Measurements from ENCODE around the gene FMN2. TPM values are rescaled to one million over a fixed set of nuclear protein-coding genes. Genes with fewer than 3 reads are reported as not detected.

The FMN2 gene
- total RNA-seq, 3 donors from 2014 or later = 0.80 to 4.2 (median 3.3) TPM

DNA sequence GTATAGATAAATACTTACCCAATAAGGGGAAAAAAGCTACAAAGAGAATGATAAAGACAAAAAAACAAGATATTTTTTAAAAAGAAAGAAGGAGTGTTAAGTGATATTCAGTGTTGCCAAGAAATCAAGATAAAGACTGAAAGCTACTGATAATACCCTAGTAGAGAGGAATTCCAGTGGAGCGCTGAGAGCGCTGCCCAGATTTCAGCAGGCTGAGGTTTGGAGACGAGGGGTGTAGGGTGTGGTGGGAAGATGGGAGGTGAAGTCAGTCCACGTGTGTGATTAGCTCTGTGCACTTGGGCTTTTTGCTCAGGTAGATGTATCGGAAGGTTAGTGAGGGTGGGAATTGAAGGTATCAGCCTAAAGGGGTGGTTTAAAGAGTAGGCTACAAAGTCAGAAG, 47.8 kb downstream of the FMN2 start:
- Histone ChIP-seq H3K9me3 (no peaks in the 10 kb centered on the region), H3K36me3 (no peaks in the 10 kb centered on the region), H3K27me3 (no peaks in the 10 kb centered on the region), H3K27ac (no peak overlapping the region), H3K4me3 (no peak overlapping the region), H3K4me1 (no peaks in the 10 kb centered on the region)
- no peak for TF ChIP-seq POLR2AphosphoS5 (IDR thresholded peaks at IDR 0.05)
- TF ChIP-seq POLR2A (IDR thresholded peaks at IDR 0.05) = no peak
- TF ChIP-seq, protein P1, sequence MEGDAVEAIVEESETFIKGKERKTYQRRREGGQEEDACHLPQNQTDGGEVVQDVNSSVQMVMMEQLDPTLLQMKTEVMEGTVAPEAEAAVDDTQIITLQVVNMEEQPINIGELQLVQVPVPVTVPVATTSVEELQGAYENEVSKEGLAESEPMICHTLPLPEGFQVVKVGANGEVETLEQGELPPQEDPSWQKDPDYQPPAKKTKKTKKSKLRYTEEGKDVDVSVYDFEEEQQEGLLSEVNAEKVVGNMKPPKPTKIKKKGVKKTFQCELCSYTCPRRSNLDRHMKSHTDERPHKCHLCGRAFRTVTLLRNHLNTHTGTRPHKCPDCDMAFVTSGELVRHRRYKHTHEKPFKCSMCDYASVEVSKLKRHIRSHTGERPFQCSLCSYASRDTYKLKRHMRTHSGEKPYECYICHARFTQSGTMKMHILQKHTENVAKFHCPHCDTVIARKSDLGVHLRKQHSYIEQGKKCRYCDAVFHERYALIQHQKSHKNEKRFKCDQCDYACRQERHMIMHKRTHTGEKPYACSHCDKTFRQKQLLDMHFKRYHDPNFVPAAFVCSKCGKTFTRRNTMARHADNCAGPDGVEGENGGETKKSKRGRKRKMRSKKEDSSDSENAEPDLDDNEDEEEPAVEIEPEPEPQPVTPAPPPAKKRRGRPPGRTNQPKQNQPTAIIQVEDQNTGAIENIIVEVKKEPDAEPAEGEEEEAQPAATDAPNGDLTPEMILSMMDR (IDR thresholded peaks at IDR 0.05) = no peak
- DNase-seq (ENCODE audit: low spot score in 2 of 2) = no peak
- intact Hi-C loops (cut with DNase I; ENCODE audit: low total_unique reads) = loop anchor here (10.0 kb wide), 1 partner anchor 875 kb away; no protein-coding TSS in a partner anchor

GRCh38 chr1:240145120-240145519, 53.4 kb downstream of the FMN2 start:
- no peaks in the 10 kb centered on the region for H3K36me3 ChIP-seq
- no peak overlapping the region for H3K4me3 ChIP-seq
- no peaks in the 10 kb centered on the region for H3K9me3 ChIP-seq
- H3K4me1 ChIP-seq = no peaks in the 10 kb centered on the region
- DNase-seq (ENCODE audit: low spot score in 2 of 2) = no peak
- TF ChIP-seq POLR2A (IDR thresholded peaks at IDR 0.05) = no peak
- TF ChIP-seq POLR2AphosphoS5 (IDR thresholded peaks at IDR 0.05) = no peak
- TF ChIP-seq, protein P1 (IDR thresholded peaks at IDR 0.05) = no peak
- H3K27ac ChIP-seq = no peak overlapping the region
- intact Hi-C loops (cut with DNase I; ENCODE audit: low total_unique reads) = no loop called here
- H3K27me3 ChIP-seq = no peaks in the 10 kb centered on the region

GRCh38 chr1:240148333-240148732, 56.6 kb downstream of the FMN2 start:
- Histone ChIP-seq H3K4me1 (no peaks in the 10 kb centered on the region), H3K4me3 (no peak overlapping the region), H3K36me3 (no peaks in the 10 kb centered on the region), H3K27ac (no peak overlapping the region), H3K27me3 (no peaks in the 10 kb centered on the region), H3K9me3 (no peaks in the 10 kb centered on the region)
- TF ChIP-seq, protein P1 (IDR thresholded peaks at IDR 0.05) = no peak
- no peak for TF ChIP-seq POLR2AphosphoS5 (IDR thresholded peaks at IDR 0.05)
- no peak for TF ChIP-seq POLR2A (IDR thresholded peaks at IDR 0.05)
- intact Hi-C loops (cut with DNase I; ENCODE audit: low total_unique reads) = no loop called here
- DNase-seq (ENCODE audit: low spot score in 2 of 2) = no peak

- Histone ChIP-seq H3K9me3 (no peaks in the 10 kb centered on the region), H3K27me3 (no peaks in the 10 kb centered on the region), H3K27ac (no peak overlapping the region), H3K4me3 (no peak overlapping the region), H3K36me3 (no peaks in the 10 kb centered on the region), H3K4me1 (no peaks in the 10 kb centered on the region)
- TF ChIP-seq POLR2AphosphoS5 (IDR thresholded peaks at IDR 0.05) (no peak), POLR2A (IDR thresholded peaks at IDR 0.05) (no peak)
- TF ChIP-seq, protein P1 (IDR thresholded peaks at IDR 0.05) = peak; percentile 14 to 62 (median 43)
- DNase-seq (ENCODE audit: low spot score in 2 of 2) = no peak
- intact Hi-C loops (cut with DNase I; ENCODE audit: low total_unique reads) = no loop called here
Measured at GRCh38 chr1:240149484-240150094, 57.9 kb downstream of the FMN2 start.

GRCh38 chr1:240151136-240151735, 59.6 kb downstream of the FMN2 start:
- intact Hi-C loops (cut with DNase I; ENCODE audit: low total_unique reads) = no loop called here
- no peak for DNase-seq (ENCODE audit: low spot score in 2 of 2)
- no peaks in the 10 kb centered on the region for H3K9me3 ChIP-seq
- no peaks in the 10 kb centered on the region for H3K27me3 ChIP-seq
- H3K27ac ChIP-seq = no peak overlapping the region
- TF ChIP-seq, protein P1 (IDR thresholded peaks at IDR 0.05) = no peak
- TF ChIP-seq POLR2AphosphoS5 (IDR thresholded peaks at IDR 0.05) (no peak), POLR2A (IDR thresholded peaks at IDR 0.05) (no peak)
- H3K4me1 ChIP-seq = no peaks in the 10 kb centered on the region
- no peak overlapping the region for H3K4me3 ChIP-seq
- H3K36me3 ChIP-seq = no peaks in the 10 kb centered on the region
